Cardiac fibroblast (primary cell): ENCODE data around the gene SUPT3H.
"Not testable (repeated sequence)": the region's sequence is repeated elsewhere in the genome, so short reads cannot be mapped to it uniquely, and the experiment has no call there.

Experiments used
- DNase-seq, 2 donors: peaks; one replicate each; pipeline versions ENCODE4 v3.0.0 to v3.0.0-alpha.2; 2010; ENCODE audit warnings: low read depth in 2 of 2
- H3K4me3 ChIP-seq, 2 donors: replicated peaks in 1 of 2; 1 replicate in 1 of 2; 2 replicates in 1 of 2; pipeline ENCODE4 v1.5.1; 2011; ENCODE audit warnings: low read depth in 2 of 2, low read length in 2 of 2, mild to moderate bottlenecking in 2 of 2, moderate library complexity in 1 of 2
- CTCF ChIP-seq: IDR thresholded peaks from one replicate; pipeline ENCODE4 v1.5.1; 2011; ENCODE audit warnings: low read depth, mild to moderate bottlenecking, low read length, inconsistent platforms

Gene SUPT3H

GRCh38 chr6:45156075-45156474, 221.7 kb downstream of the SUPT3H start:
- no peak overlapping the region for H3K4me3 ChIP-seq

GRCh38 chr6:45155341-45155894, 222.3 kb downstream of the SUPT3H start:
- no peak for DNase-seq
- no peak overlapping the region for H3K4me3 ChIP-seq
- no peak for TF ChIP-seq CTCF

More at GRCh38 chr6:45156075-45156474, 221.7 kb downstream of the SUPT3H start:
- peak in 1 of 2 donors; percentile 8 for DNase-seq
- no peak for TF ChIP-seq CTCF

- no peak for DNase-seq
- H3K4me3 ChIP-seq: no peak overlapping the region
- TF ChIP-seq CTCF: no peak
Measured at GRCh38 chr6:45154679-45155078, 223.1 kb downstream of the SUPT3H start.

- no peak overlapping the region for H3K4me3 ChIP-seq
- peak; percentile 68 to 86 for DNase-seq
- TF ChIP-seq CTCF: no peak
Measured at GRCh38 chr6:45148711-45149341, 228.9 kb downstream of the SUPT3H start.

GRCh38 chr6:45148278-45148677, 229.5 kb downstream of the SUPT3H start:
- no peak overlapping the region for H3K4me3 ChIP-seq
- peak; percentile 22 to 73 for DNase-seq
- TF ChIP-seq CTCF: no peak

GRCh38 chr6:45145658-45146057, 232.1 kb downstream of the SUPT3H start:
- not testable (repeated sequence) for DNase-seq, H3K4me3 ChIP-seq

DNA sequence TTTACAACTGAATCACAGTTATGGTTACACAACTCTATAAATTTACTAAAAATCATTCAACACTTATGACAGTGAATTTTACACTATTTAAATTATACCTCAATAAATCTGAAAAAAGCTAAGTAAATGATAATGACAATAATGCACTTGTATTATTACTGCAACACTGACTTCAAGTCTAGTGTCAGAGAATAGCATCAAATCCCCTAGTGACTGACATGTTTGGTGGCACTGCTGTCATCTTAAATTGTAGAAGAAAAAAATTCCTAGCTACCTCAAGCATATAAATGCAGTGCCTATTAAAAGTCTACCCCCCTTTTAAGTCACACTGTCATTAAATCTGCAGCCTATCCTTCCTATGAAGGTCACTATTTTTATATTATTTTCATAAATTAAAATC, 239.0 kb downstream of the SUPT3H start:
- no peak for DNase-seq
- H3K4me3 ChIP-seq: no peak overlapping the region
- no peak for TF ChIP-seq CTCF
